Measurements from ENCODE around the gene NT5DC3.

DNA sequence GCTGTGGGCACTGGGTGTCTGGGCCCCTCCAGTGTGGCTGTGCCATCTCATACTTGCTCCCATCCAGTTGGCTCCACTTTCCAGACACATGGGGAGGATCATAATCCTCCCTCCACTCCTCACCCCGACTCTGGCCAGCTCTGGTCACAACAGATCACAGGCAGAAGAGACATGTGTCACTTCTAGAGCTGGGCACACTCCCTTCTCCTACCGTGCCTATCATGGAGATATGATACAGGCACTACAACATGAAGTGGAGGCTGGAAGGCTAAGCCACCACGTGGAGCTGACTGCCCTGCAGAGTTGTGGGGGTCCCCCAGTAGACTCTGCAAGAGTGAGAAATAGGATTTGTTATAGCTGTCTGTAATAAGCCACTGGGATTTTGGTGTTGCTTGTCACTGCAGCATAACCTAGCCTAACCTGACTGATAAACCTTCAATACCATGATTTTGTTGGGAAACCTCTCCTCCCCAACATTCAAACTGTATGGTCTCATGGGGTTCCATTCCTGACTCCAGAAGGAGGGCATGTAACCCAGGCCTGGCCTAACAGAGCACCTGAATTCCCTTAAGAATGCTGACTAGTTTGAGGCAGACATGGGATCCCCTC lies 20.0 kb downstream of the NT5DC3 start:
- no peak for TF ChIP-seq MAFF (IDR thresholded peaks at IDR 0.05; ENCODE audit: low read length)
- no peak for TF ChIP-seq SREBF2 (CRISPR knock-in tag; IDR thresholded peaks at IDR 0.05)
- TF ChIP-seq IRF2 (CRISPR knock-in tag; IDR thresholded peaks at IDR 0.05) = no peak
- TF ChIP-seq FOXK2 (conservative IDR thresholded peaks at IDR 0.05 in 1 of 2, IDR thresholded peaks at IDR 0.05 in 1 of 2; ENCODE audit: low read depth in 2 of 2) = no peak
- TF ChIP-seq, protein P1, sequence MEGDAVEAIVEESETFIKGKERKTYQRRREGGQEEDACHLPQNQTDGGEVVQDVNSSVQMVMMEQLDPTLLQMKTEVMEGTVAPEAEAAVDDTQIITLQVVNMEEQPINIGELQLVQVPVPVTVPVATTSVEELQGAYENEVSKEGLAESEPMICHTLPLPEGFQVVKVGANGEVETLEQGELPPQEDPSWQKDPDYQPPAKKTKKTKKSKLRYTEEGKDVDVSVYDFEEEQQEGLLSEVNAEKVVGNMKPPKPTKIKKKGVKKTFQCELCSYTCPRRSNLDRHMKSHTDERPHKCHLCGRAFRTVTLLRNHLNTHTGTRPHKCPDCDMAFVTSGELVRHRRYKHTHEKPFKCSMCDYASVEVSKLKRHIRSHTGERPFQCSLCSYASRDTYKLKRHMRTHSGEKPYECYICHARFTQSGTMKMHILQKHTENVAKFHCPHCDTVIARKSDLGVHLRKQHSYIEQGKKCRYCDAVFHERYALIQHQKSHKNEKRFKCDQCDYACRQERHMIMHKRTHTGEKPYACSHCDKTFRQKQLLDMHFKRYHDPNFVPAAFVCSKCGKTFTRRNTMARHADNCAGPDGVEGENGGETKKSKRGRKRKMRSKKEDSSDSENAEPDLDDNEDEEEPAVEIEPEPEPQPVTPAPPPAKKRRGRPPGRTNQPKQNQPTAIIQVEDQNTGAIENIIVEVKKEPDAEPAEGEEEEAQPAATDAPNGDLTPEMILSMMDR (IDR thresholded peaks at IDR 0.05 in 2 of 3, conservative IDR thresholded peaks at IDR 0.05 in 1 of 3; ENCODE audit: insufficient read depth in 2 of 3, low read depth in 1 of 3, low read length in 3 of 3) = no peak
- TF ChIP-seq, protein P2, sequence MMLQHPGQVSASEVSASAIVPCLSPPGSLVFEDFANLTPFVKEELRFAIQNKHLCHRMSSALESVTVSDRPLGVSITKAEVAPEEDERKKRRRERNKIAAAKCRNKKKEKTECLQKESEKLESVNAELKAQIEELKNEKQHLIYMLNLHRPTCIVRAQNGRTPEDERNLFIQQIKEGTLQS (IDR thresholded peaks at IDR 0.05) = no peak
- TF ChIP-seq, protein P2 (CRISPR knock-in tag; conservative IDR thresholded peaks at IDR 0.05) = no peak
- TF ChIP-seq SAP30 (IDR thresholded peaks at IDR 0.05; ENCODE audit: borderline replicate concordance, insufficient read depth, low read depth, low read length, poor library complexity, severe bottlenecking) = no peak
- TF ChIP-seq CBFB (CRISPR knock-in tag; IDR thresholded peaks at IDR 0.05) = no peak
- no peak for TF ChIP-seq SP1 (CRISPR knock-in tag; IDR thresholded peaks at IDR 0.05)
- TF ChIP-seq, protein P3, sequence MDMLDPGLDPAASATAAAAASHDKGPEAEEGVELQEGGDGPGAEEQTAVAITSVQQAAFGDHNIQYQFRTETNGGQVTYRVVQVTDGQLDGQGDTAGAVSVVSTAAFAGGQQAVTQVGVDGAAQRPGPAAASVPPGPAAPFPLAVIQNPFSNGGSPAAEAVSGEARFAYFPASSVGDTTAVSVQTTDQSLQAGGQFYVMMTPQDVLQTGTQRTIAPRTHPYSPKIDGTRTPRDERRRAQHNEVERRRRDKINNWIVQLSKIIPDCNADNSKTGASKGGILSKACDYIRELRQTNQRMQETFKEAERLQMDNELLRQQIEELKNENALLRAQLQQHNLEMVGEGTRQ (CRISPR knock-in tag; IDR thresholded peaks at IDR 0.05) = no peak
- TF ChIP-seq, protein P4, sequence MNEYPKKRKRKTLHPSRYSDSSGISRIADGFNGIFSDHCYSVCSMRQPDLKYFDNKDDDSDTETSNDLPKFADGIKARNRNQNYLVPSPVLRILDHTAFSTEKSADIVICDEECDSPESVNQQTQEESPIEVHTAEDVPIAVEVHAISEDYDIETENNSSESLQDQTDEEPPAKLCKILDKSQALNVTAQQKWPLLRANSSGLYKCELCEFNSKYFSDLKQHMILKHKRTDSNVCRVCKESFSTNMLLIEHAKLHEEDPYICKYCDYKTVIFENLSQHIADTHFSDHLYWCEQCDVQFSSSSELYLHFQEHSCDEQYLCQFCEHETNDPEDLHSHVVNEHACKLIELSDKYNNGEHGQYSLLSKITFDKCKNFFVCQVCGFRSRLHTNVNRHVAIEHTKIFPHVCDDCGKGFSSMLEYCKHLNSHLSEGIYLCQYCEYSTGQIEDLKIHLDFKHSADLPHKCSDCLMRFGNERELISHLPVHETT (CRISPR knock-in tag; conservative IDR thresholded peaks at IDR 0.05 in 1 of 2, IDR thresholded peaks at IDR 0.05 in 1 of 2) = no peak
- no peak for TF ChIP-seq TCF7L2 (IDR thresholded peaks at IDR 0.05; ENCODE audit: low read depth, low read length)
- no peak for TF ChIP-seq NR1H2 (CRISPR knock-in tag; IDR thresholded peaks at IDR 0.05)
